Renal cortex interstitium (tissue), 3 donors: ENCODE measurements around the gene PPAT. TPM values are rescaled to one million over a fixed set of nuclear protein-coding genes. Genes with fewer than 3 reads are reported as not detected.

ENCODE experiments used
- polyA plus RNA-seq, 3 donors: library from polyadenylated mRNA; unstranded; fragments of 120-200 nt; gene quantifications; one replicate each; pipeline ENCODE4 v1.2.1, GENCODE V29; 2013; ENCODE audit not compliant: insufficient read length in 3 of 3

The PPAT gene
- polyA plus RNA-seq, 3 donors: 24.3 to 28.6 (median 26.1) TPM

Other genes with a start within 250 kb of the PPAT start
- 10 to 100 TPM; 24.6 to 33.9 (median 26.7) TPM for gene AASDH, start 48.1 kb downstream of the PPAT start, polyA plus RNA-seq
- gene PAICS, start 645 bp upstream of the PPAT start, polyA plus RNA-seq: 100 to 1,000 TPM; 113 to 143 (median 122) TPM
- gene SRP72, start 32.0 kb upstream of the PPAT start, polyA plus RNA-seq: 100 to 1,000 TPM; 117 to 139 (median 126) TPM
- gene ARL9, start 70.2 kb upstream of the PPAT start, polyA plus RNA-seq: 1 to 10 TPM; 1.1 to 2.3 (median 1.8) TPM
- gene HOPX, start 245.7 kb upstream of the PPAT start, polyA plus RNA-seq: 10 to 100 TPM; 13.9 to 20.4 (median 15.8) TPM